Measurements from ENCODE around the gene USP31. TPM values are rescaled to one million over a fixed set of nuclear protein-coding genes. Genes with fewer than 3 reads are reported as not detected.

The USP31 gene
- total RNA-seq: 1 to 10 TPM; 5.1 to 5.2 TPM

GRCh38 chr16:23149267-23149992 is at the start of gene USP31:
TSS of gene USP31 (minus strand) at chr16:23149452. CDS start at chr16:23149270, 182 bp downstream.
- peak within 1 kb of the TSS; percentile 95 for H3K4me3 Mint-ChIP-seq
- no peak within 1 kb of the TSS for H3K27ac Mint-ChIP-seq
- H3K4me1 Mint-ChIP-seq (ENCODE audit: low read depth): peaks cover 21% of the 10 kb centered on the region
- intact Hi-C loops (cut with micrococcal nuclease): loop anchor here (1.0 to 5.0 kb wide), 5 partner anchors 33 to 1550 kb away; partner anchors contain the start of genes EARS2, METTL9, SCNN1G and UBFD1
- no peaks in the 10 kb centered on the region for H3K27me3 Mint-ChIP-seq (ENCODE audit: low read depth)
- CTCF ChIA-PET: no interaction called here
- peak; percentile 93 for DNase-seq
- H3K36me3 Mint-ChIP-seq (ENCODE audit: low read depth): no peaks in the 10 kb centered on the region
- no peaks in the 10 kb centered on the region for H3K9me3 Mint-ChIP-seq

GRCh38 chr16:23196539-23196938 is 47.3 kb upstream of the USP31 start:
- Mint-ChIP-seq H3K4me3 (no peak overlapping the region), H3K9me3 (no peaks in the 10 kb centered on the region), H3K27me3 (ENCODE audit: low read depth) (peaks cover 13% of the 10 kb centered on the region), H3K27ac (no peak overlapping the region), H3K4me1 (ENCODE audit: low read depth) (no peaks in the 10 kb centered on the region), H3K36me3 (ENCODE audit: low read depth) (no peaks in the 10 kb centered on the region)
- CTCF ChIA-PET: no interaction called here
- no peak for DNase-seq
- intact Hi-C loops (cut with micrococcal nuclease): no loop called here

GRCh38 chr16:23195366-23195978 is 46.2 kb upstream of the USP31 start:
- H3K4me3 Mint-ChIP-seq: no peak overlapping the region
- H3K27me3 Mint-ChIP-seq (ENCODE audit: low read depth): peaks cover 6% of the 10 kb centered on the region

GRCh38 chr16:23194497-23195221 is 45.4 kb upstream of the USP31 start:
- Mint-ChIP-seq H3K4me3 (no peak overlapping the region), H3K27ac (no peak overlapping the region), H3K9me3 (no peaks in the 10 kb centered on the region), H3K36me3 (ENCODE audit: low read depth) (no peaks in the 10 kb centered on the region), H3K4me1 (ENCODE audit: low read depth) (no peaks in the 10 kb centered on the region), H3K27me3 (ENCODE audit: low read depth) (peaks cover 4% of the 10 kb centered on the region)
- CTCF ChIA-PET: no interaction called here
- intact Hi-C loops (cut with micrococcal nuclease): no loop called here
- no peak for DNase-seq

More at GRCh38 chr16:23195366-23195978, 46.2 kb upstream of the USP31 start:
- DNase-seq: no peak
- Mint-ChIP-seq H3K9me3 (no peaks in the 10 kb centered on the region), H3K36me3 (ENCODE audit: low read depth) (no peaks in the 10 kb centered on the region), H3K27ac (no peak overlapping the region), H3K4me1 (ENCODE audit: low read depth) (no peaks in the 10 kb centered on the region)
- CTCF ChIA-PET: no interaction called here
- intact Hi-C loops (cut with micrococcal nuclease): no loop called here

GRCh38 chr16:23188911-23189310 is 39.7 kb upstream of the USP31 start:
- Mint-ChIP-seq H3K27ac (no peak overlapping the region), H3K27me3 (ENCODE audit: low read depth) (peaks cover 37% of the 10 kb centered on the region), H3K9me3 (no peaks in the 10 kb centered on the region), H3K4me3 (no peak overlapping the region), H3K36me3 (ENCODE audit: low read depth) (no peaks in the 10 kb centered on the region), H3K4me1 (ENCODE audit: low read depth) (no peaks in the 10 kb centered on the region)
- DNase-seq: no peak
- intact Hi-C loops (cut with micrococcal nuclease): no loop called here
- CTCF ChIA-PET: no interaction called here

- no peak for DNase-seq
- H3K27ac Mint-ChIP-seq: no peak overlapping the region
- intact Hi-C loops (cut with micrococcal nuclease): no loop called here
- H3K9me3 Mint-ChIP-seq: no peaks in the 10 kb centered on the region
- CTCF ChIA-PET: interaction anchor here (0.7 to 1.8 kb wide), 2 partner anchors 247 to 249 kb away, joined by 3 to 7 read pairs; no protein-coding TSS in a partner anchor
- H3K4me3 Mint-ChIP-seq: no peak overlapping the region
- H3K27me3 Mint-ChIP-seq (ENCODE audit: low read depth): peaks cover 41% of the 10 kb centered on the region
- H3K4me1 Mint-ChIP-seq (ENCODE audit: low read depth): peaks cover under 1% of the 10 kb centered on the region
- H3K36me3 Mint-ChIP-seq (ENCODE audit: low read depth): no peaks in the 10 kb centered on the region
Measured at GRCh38 chr16:23187341-23187740, 38.1 kb upstream of the USP31 start.

- no peak overlapping the region for H3K4me3 Mint-ChIP-seq
- peaks cover 7% of the 10 kb centered on the region for H3K4me1 Mint-ChIP-seq (ENCODE audit: low read depth)
- DNase-seq: no peak
- no peaks in the 10 kb centered on the region for H3K36me3 Mint-ChIP-seq (ENCODE audit: low read depth)
- H3K27me3 Mint-ChIP-seq (ENCODE audit: low read depth): peaks cover 51% of the 10 kb centered on the region
- intact Hi-C loops (cut with micrococcal nuclease): no loop called here
- CTCF ChIA-PET: interaction anchor here (1.8 kb wide), 1 partner anchor 248 kb away, joined by 7 read pairs; no protein-coding TSS in a partner anchor
- H3K27ac Mint-ChIP-seq: no peak overlapping the region
- no peaks in the 10 kb centered on the region for H3K9me3 Mint-ChIP-seq
Measured at GRCh38 chr16:23186171-23186570, 36.9 kb upstream of the USP31 start.

GRCh38 chr16:23185656-23186055 is 36.4 kb upstream of the USP31 start:
- Mint-ChIP-seq H3K36me3 (ENCODE audit: low read depth) (no peaks in the 10 kb centered on the region), H3K27me3 (ENCODE audit: low read depth) (peaks cover 53% of the 10 kb centered on the region), H3K27ac (no peak overlapping the region), H3K4me3 (no peak overlapping the region), H3K4me1 (ENCODE audit: low read depth) (peaks cover 7% of the 10 kb centered on the region), H3K9me3 (no peaks in the 10 kb centered on the region)
- CTCF ChIA-PET: interaction anchor here (5.7 kb wide), 1 partner anchor 249 kb away, joined by 65 read pairs; no protein-coding TSS in a partner anchor
- no peak for DNase-seq
- intact Hi-C loops (cut with micrococcal nuclease): no loop called here

- no peak for DNase-seq
- CTCF ChIA-PET: interaction anchor here (0.6 to 5.7 kb wide), 2 partner anchors 251 to 314 kb away, joined by 3 to 65 read pairs; no protein-coding TSS in a partner anchor
- Mint-ChIP-seq H3K27ac (no peak overlapping the region), H3K9me3 (no peaks in the 10 kb centered on the region), H3K27me3 (ENCODE audit: low read depth) (peaks cover 59% of the 10 kb centered on the region), H3K4me3 (no peak overlapping the region), H3K36me3 (ENCODE audit: low read depth) (no peaks in the 10 kb centered on the region), H3K4me1 (ENCODE audit: low read depth) (peaks cover 7% of the 10 kb centered on the region)
- intact Hi-C loops (cut with micrococcal nuclease): loop anchor here (2.0 to 5.0 kb wide), 2 partner anchors 184 to 413 kb away; partner anchors contain the start of gene NDUFAB1
Measured at GRCh38 chr16:23183543-23183862, 34.3 kb upstream of the USP31 start.

GRCh38 chr16:23182679-23183542 is 33.7 kb upstream of the USP31 start, which contains the start of gene SCNN1G:
TSS of gene SCNN1G (plus strand) at chr16:23182745. CDS start at chr16:23186272, 3,527 bp downstream.
- H3K4me3 Mint-ChIP-seq: peak within 1 kb of the TSS; percentile 30
- H3K27me3 Mint-ChIP-seq (ENCODE audit: low read depth): peaks cover 60% of the 10 kb centered on the region
- H3K4me1 Mint-ChIP-seq (ENCODE audit: low read depth): peaks cover 7% of the 10 kb centered on the region
- H3K9me3 Mint-ChIP-seq: no peaks in the 10 kb centered on the region
- DNase-seq: no peak
- intact Hi-C loops (cut with micrococcal nuclease): loop anchor here (1.0 to 5.0 kb wide), 4 partner anchors 34 to 414 kb away; partner anchors contain the start of genes NDUFAB1 and USP31
- CTCF ChIA-PET: interaction anchor here (0.6 to 5.7 kb wide), 6 partner anchors 32 to 531 kb away, joined by 3 to 65 read pairs (median 4); no protein-coding TSS in a partner anchor
- no peaks in the 10 kb centered on the region for H3K36me3 Mint-ChIP-seq (ENCODE audit: low read depth)
- no peak within 1 kb of the TSS for H3K27ac Mint-ChIP-seq

- no peaks in the 10 kb centered on the region for H3K9me3 Mint-ChIP-seq
- H3K27me3 Mint-ChIP-seq (ENCODE audit: low read depth): peaks cover 55% of the 10 kb centered on the region
- intact Hi-C loops (cut with micrococcal nuclease): loop anchor here (1.0 to 5.0 kb wide), 4 partner anchors 33 to 415 kb away; partner anchors contain the start of genes NDUFAB1 and USP31
- peaks cover 7% of the 10 kb centered on the region for H3K4me1 Mint-ChIP-seq (ENCODE audit: low read depth)
- CTCF ChIA-PET: interaction anchor here (0.6 to 5.7 kb wide), 5 partner anchors 33 to 530 kb away, joined by 3 to 65 read pairs (median 3); no protein-coding TSS in a partner anchor
- peak; percentile 88 for DNase-seq
- no peaks in the 10 kb centered on the region for H3K36me3 Mint-ChIP-seq (ENCODE audit: low read depth)
- H3K4me3 Mint-ChIP-seq: peak overlapping the region; percentile 30
- no peak overlapping the region for H3K27ac Mint-ChIP-seq
Measured at GRCh38 chr16:23182206-23182678, 33.0 kb upstream of the USP31 start.

Data from activated naive CD4-positive, alpha-beta T cell treated with anti-CD3 and anti-CD28 coated beads for 36 hours (primary cell).